A549 (cell line): ENCODE data around the gene TTC28.

Source experiments
- CEBPB ChIP-seq, 2 experiments: fragments of >200 bp in 1 of 2; sonication (Bioruptor Twin) in 1 of 2; formaldehyde crosslinking in 1 of 2; IDR thresholded peaks; 2 replicates each; pipeline ENCODE4 v1.6.1; 2012 to 2016
- EP300 ChIP-seq, 2 experiments: fragments of >200 bp; sonication (Bioruptor Twin); formaldehyde crosslinking; IDR thresholded peaks; 2 replicates in 1 of 2; 3 replicates in 1 of 2; pipeline ENCODE4 v1.6.1; 2016 to 2017
- JUN ChIP-seq, 2 experiments: fragments of >200 bp; sonication (Bioruptor Twin); formaldehyde crosslinking; IDR thresholded peaks; 2 replicates in 1 of 2; 3 replicates in 1 of 2; pipeline ENCODE4 v1.6.1; 2016 to 2017
- KDM1A ChIP-seq: fragments of 200-600 bp; sonication (generic); IDR thresholded peaks from 2 replicates; pipeline ENCODE4 v1.6.1; 2016; ENCODE audit warnings: low read depth, mild to moderate bottlenecking
- MAFK ChIP-seq: fragments of 450-650 bp; IDR thresholded peaks from 2 replicates; pipeline ENCODE4 v1.6.1; 2014; ENCODE audit not compliant: partially characterized antibody
- POLR2A ChIP-seq: IDR thresholded peaks from 2 replicates; pipeline ENCODE4 v1.6.1; 2012; ENCODE audit warnings: mild to moderate bottlenecking, low read length
- RARB ChIP-seq: fragments of 250-450 bp; sonication (Bioruptor Pico); IDR thresholded peaks from 2 replicates; pipeline ENCODE4 v1.8.0; 2021; ENCODE audit warnings: mild to moderate bottlenecking, moderate library complexity
- RCOR1 ChIP-seq: fragments of 150-350 bp; IDR thresholded peaks from 2 replicates; pipeline ENCODE4 v1.6.1; 2014; ENCODE audit warnings: antibody characterized with exemption, low read length, low read depth
- TF ChIP-seq, protein P1 (sequence below): fragments of >200 bp; sonication (Bioruptor Twin); formaldehyde crosslinking; IDR thresholded peaks from 3 replicates; pipeline ENCODE4 v1.5.1; 2016
- TF ChIP-seq, protein P2 (sequence below): IDR thresholded peaks from 2 replicates; pipeline ENCODE4 v1.6.1; 2012
- TF ChIP-seq, protein P3 (sequence below): fragments of 200-600 bp; sonication (generic); IDR thresholded peaks from 2 replicates; pipeline ENCODE4 v1.6.1; 2016; ENCODE audit warnings: antibody characterized with exemption, mild to moderate bottlenecking, moderate library complexity
- TF ChIP-seq, protein P4 (sequence below): IDR thresholded peaks from 2 replicates; pipeline ENCODE4 v1.6.1; 2012
- TF ChIP-seq, protein P5 (sequence below): fragments of 250-450 bp; sonication (Bioruptor Pico); IDR thresholded peaks from 2 replicates; pipeline ENCODE4 v1.5.0; 2021; ENCODE audit warnings: mild to moderate bottlenecking, moderate library complexity, borderline replicate concordance

DNA sequence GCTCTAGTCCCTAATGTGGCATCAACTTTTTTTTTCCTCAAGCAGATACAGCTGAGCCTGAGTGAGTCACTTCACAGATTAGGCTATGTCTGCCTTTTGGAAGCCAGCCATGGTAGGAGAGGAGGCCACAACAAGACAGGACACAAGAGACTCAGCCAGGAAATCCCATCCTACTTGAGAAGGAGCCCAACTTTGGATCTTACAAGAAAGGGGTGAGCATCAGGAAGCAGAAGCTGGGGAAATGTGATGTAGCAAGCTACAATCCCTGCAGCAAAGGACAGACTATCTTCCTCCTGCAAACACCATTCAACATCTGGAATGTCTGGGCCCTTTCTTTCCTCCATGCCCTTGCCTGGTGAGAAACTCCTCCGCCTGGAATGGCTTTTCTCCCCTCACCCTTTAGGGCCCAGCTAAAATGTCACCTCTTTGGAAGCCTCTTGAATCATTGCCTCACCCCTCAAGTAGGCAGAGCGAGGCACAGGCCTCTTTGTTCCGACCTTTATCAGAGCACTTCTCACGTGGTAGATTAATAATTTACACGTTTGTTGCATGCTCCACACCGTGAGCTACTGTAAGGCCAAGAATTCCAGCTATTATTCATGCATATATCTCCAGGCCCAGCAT lies 604.2 kb downstream of the TTC28 start:
- TF ChIP-seq, protein P1, sequence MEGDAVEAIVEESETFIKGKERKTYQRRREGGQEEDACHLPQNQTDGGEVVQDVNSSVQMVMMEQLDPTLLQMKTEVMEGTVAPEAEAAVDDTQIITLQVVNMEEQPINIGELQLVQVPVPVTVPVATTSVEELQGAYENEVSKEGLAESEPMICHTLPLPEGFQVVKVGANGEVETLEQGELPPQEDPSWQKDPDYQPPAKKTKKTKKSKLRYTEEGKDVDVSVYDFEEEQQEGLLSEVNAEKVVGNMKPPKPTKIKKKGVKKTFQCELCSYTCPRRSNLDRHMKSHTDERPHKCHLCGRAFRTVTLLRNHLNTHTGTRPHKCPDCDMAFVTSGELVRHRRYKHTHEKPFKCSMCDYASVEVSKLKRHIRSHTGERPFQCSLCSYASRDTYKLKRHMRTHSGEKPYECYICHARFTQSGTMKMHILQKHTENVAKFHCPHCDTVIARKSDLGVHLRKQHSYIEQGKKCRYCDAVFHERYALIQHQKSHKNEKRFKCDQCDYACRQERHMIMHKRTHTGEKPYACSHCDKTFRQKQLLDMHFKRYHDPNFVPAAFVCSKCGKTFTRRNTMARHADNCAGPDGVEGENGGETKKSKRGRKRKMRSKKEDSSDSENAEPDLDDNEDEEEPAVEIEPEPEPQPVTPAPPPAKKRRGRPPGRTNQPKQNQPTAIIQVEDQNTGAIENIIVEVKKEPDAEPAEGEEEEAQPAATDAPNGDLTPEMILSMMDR, result no peak
- TF ChIP-seq RARB (no peak), KDM1A (no peak), EP300 (IDR thresholded peaks at IDR 0.05) (no peak), POLR2A (no peak), MAFK (no peak), JUN (IDR thresholded peaks at IDR 0.05) (no peak), RCOR1 (no peak), CEBPB (IDR thresholded peaks at IDR 0.05) (no peak)
- TF ChIP-seq, protein P2, sequence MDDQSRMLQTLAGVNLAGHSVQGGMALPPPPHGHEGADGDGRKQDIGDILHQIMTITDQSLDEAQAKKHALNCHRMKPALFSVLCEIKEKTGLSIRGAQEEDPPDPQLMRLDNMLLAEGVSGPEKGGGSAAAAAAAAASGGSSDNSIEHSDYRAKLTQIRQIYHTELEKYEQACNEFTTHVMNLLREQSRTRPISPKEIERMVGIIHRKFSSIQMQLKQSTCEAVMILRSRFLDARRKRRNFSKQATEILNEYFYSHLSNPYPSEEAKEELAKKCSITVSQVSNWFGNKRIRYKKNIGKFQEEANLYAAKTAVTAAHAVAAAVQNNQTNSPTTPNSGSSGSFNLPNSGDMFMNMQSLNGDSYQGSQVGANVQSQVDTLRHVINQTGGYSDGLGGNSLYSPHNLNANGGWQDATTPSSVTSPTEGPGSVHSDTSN, result no peak
- TF ChIP-seq, protein P3, sequence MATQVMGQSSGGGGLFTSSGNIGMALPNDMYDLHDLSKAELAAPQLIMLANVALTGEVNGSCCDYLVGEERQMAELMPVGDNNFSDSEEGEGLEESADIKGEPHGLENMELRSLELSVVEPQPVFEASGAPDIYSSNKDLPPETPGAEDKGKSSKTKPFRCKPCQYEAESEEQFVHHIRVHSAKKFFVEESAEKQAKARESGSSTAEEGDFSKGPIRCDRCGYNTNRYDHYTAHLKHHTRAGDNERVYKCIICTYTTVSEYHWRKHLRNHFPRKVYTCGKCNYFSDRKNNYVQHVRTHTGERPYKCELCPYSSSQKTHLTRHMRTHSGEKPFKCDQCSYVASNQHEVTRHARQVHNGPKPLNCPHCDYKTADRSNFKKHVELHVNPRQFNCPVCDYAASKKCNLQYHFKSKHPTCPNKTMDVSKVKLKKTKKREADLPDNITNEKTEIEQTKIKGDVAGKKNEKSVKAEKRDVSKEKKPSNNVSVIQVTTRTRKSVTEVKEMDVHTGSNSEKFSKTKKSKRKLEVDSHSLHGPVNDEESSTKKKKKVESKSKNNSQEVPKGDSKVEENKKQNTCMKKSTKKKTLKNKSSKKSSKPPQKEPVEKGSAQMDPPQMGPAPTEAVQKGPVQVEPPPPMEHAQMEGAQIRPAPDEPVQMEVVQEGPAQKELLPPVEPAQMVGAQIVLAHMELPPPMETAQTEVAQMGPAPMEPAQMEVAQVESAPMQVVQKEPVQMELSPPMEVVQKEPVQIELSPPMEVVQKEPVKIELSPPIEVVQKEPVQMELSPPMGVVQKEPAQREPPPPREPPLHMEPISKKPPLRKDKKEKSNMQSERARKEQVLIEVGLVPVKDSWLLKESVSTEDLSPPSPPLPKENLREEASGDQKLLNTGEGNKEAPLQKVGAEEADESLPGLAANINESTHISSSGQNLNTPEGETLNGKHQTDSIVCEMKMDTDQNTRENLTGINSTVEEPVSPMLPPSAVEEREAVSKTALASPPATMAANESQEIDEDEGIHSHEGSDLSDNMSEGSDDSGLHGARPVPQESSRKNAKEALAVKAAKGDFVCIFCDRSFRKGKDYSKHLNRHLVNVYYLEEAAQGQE, result no peak
- TF ChIP-seq, protein P4, sequence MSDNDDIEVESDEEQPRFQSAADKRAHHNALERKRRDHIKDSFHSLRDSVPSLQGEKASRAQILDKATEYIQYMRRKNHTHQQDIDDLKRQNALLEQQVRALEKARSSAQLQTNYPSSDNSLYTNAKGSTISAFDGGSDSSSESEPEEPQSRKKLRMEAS, result 0 out of 2 replicates have a peak, but pooled peaks have one; percentile 35
- TF ChIP-seq, protein P5, sequence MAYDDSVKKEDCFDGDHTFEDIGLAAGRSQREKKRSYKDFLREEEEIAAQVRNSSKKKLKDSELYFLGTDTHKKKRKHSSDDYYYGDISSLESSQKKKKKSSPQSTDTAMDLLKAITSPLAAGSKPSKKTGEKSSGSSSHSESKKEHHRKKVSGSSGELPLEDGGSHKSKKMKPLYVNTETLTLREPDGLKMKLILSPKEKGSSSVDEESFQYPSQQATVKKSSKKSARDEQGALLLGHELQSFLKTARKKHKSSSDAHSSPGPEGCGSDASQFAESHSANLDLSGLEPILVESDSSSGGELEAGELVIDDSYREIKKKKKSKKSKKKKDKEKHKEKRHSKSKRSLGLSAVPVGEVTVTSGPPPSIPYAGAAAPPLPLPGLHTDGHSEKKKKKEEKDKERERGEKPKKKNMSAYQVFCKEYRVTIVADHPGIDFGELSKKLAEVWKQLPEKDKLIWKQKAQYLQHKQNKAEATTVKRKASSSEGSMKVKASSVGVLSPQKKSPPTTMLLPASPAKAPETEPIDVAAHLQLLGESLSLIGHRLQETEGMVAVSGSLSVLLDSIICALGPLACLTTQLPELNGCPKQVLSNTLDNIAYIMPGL (CRISPR knock-in tag), result no peak
